Parathyroid adenoma (tissue), 2 donors: Measurements from ENCODE around the gene TOM1L2.

Experiments used
- H2AFZ ChIP-seq: fragments of 300-600 bp; sonication (generic); one replicate; pipeline ENCODE4 v1.7.0; 2017; ENCODE audit warnings: antibody characterized with exemption, mild to moderate bottlenecking
- H3K27ac ChIP-seq: fragments of 300-600 bp; sonication (generic); one replicate; pipeline ENCODE4 v1.7.0; 2017
- H3K27me3 ChIP-seq: fragments of 300-600 bp; sonication (generic); one replicate; pipeline ENCODE4 v1.7.0; 2017; ENCODE audit warnings: low read length; ENCODE audit not compliant: control insufficient read depth, insufficient read depth
- H3K36me3 ChIP-seq: fragments of 300-600 bp; sonication (generic); one replicate; pipeline ENCODE4 v1.7.0; 2017; ENCODE audit warnings: low read length; ENCODE audit not compliant: control insufficient read depth, insufficient read depth
- H3K4me1 ChIP-seq: fragments of 300-600 bp; sonication (generic); one replicate; pipeline ENCODE4 v1.7.0; 2017; ENCODE audit warnings: control low read depth
- H3K4me2 ChIP-seq: fragments of 300-600 bp; sonication (generic); one replicate; pipeline ENCODE4 v1.7.0; 2017; ENCODE audit warnings: low read length
- H3K4me3 ChIP-seq: fragments of 300-600 bp; sonication (generic); one replicate; pipeline ENCODE4 v1.7.0; 2017; ENCODE audit warnings: low read depth, low read length
- H3K79me2 ChIP-seq: fragments of 300-600 bp; sonication (generic); one replicate; pipeline ENCODE4 v1.7.0; 2017; ENCODE audit warnings: control low read depth
- H3K9ac ChIP-seq: fragments of 300-600 bp; sonication (generic); one replicate; pipeline ENCODE4 v1.7.0; 2017; ENCODE audit warnings: mild to moderate bottlenecking
- H3K9me3 ChIP-seq: fragments of 300-600 bp; sonication (generic); one replicate; pipeline ENCODE4 v1.7.0; 2017; ENCODE audit warnings: low read length; ENCODE audit not compliant: control insufficient read depth
- CTCF ChIP-seq: fragments of 300-600 bp; sonication (generic); IDR thresholded peaks from one replicate; pipeline ENCODE4 v1.7.0; 2017; ENCODE audit warnings: antibody characterized with exemption, mild to moderate bottlenecking
- donor health status: primary hyperparathyroidism.

Gene TOM1L2

GRCh38 chr17:17972126-17972951 is at the start of gene TOM1L2, which contains the start of gene DRC3:
TOM1L2 (minus strand) TSS chr17:17972400; CDS start chr17:17972313, 87 bp downstream.
DRC3 (plus strand) TSS chr17:17972862; CDS start chr17:17977599, 4,737 bp downstream.
- Histone ChIP-seq H3K27ac (peak within 1 kb of the TSS; percentile 87), H3K9ac (peak within 1 kb of the TSS; percentile 55), H3K9me3 (no peaks in the 10 kb centered on the region), H2AFZ (peak within 1 kb of the TSS; percentile 81), H3K79me2 (peaks cover 40% of the 10 kb centered on the region), H3K36me3 (no peaks in the 10 kb centered on the region), H3K4me1 (peaks cover 10% of the 10 kb centered on the region), H3K4me2 (peak within 1 kb of the TSS; percentile 97), H3K4me3 (peak within 1 kb of the TSS; percentile 96), H3K27me3 (no peaks in the 10 kb centered on the region)
- no peak for TF ChIP-seq CTCF

- H3K9ac ChIP-seq = no peak overlapping the region
- no peak overlapping the region for H2AFZ ChIP-seq
- no peaks in the 10 kb centered on the region for H3K27me3 ChIP-seq
- peak overlapping the region; percentile 90 for H3K27ac ChIP-seq
- no peak for TF ChIP-seq CTCF
- no peaks in the 10 kb centered on the region for H3K36me3 ChIP-seq
- peaks cover 47% of the 10 kb centered on the region for H3K4me1 ChIP-seq
- H3K79me2 ChIP-seq = peaks cover 8% of the 10 kb centered on the region
- no peaks in the 10 kb centered on the region for H3K9me3 ChIP-seq
- no peak overlapping the region for H3K4me2 ChIP-seq
- H3K4me3 ChIP-seq = no peak overlapping the region
Observed at GRCh38 chr17:18021372-18021771, 49.2 kb upstream of the TOM1L2 start.

GRCh38 chr17:18020971-18021370 is 48.8 kb upstream of the TOM1L2 start:
- H3K27ac ChIP-seq = peak overlapping the region; percentile 90

GRCh38 chr17:18019838-18020154 is 47.6 kb upstream of the TOM1L2 start:
- Histone ChIP-seq H3K36me3 (no peaks in the 10 kb centered on the region), H3K4me1 (peaks cover 43% of the 10 kb centered on the region), H3K79me2 (no peaks in the 10 kb centered on the region), H3K27me3 (no peaks in the 10 kb centered on the region), H3K27ac (peak overlapping the region; percentile 90), H3K4me3 (peak overlapping the region; percentile 1), H3K4me2 (peak overlapping the region; percentile 28), H2AFZ (peak overlapping the region; percentile 63), H3K9ac (peak overlapping the region; percentile 20), H3K9me3 (no peaks in the 10 kb centered on the region)
- TF ChIP-seq CTCF = no peak

More at GRCh38 chr17:18020971-18021370, 48.8 kb upstream of the TOM1L2 start:
- Histone ChIP-seq H3K4me3 (no peak overlapping the region), H3K27me3 (no peaks in the 10 kb centered on the region), H3K4me2 (no peak overlapping the region), H3K9ac (no peak overlapping the region), H3K9me3 (no peaks in the 10 kb centered on the region), H3K4me1 (peaks cover 43% of the 10 kb centered on the region), H3K36me3 (no peaks in the 10 kb centered on the region), H2AFZ (no peak overlapping the region), H3K79me2 (peaks cover 4% of the 10 kb centered on the region)
- TF ChIP-seq CTCF = no peak
